Measurements from ENCODE around the gene OGFOD2.

DNA sequence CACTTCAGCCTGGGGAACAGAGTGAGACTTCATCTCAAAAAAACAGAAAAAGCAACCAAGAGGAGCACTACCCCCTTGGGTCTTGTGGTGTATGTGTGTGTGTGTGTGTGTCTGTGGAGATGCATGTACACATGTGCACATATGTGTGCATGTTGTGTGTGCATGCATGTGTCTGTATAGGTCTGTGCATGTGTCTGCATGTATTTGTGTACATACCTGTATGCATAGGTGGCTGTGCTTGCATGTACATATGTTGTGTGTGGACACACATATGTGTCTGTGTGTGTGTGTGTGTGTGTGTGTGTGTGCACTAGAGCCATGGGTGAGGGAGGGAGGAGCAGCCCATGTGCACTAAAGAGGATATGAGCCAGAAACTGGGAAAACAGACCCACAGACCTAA is 54.5 kb downstream of the OGFOD2 start:
- no peak for TF ChIP-seq POLR2A (IDR thresholded peaks at IDR 0.05)
- TF ChIP-seq, protein P1, sequence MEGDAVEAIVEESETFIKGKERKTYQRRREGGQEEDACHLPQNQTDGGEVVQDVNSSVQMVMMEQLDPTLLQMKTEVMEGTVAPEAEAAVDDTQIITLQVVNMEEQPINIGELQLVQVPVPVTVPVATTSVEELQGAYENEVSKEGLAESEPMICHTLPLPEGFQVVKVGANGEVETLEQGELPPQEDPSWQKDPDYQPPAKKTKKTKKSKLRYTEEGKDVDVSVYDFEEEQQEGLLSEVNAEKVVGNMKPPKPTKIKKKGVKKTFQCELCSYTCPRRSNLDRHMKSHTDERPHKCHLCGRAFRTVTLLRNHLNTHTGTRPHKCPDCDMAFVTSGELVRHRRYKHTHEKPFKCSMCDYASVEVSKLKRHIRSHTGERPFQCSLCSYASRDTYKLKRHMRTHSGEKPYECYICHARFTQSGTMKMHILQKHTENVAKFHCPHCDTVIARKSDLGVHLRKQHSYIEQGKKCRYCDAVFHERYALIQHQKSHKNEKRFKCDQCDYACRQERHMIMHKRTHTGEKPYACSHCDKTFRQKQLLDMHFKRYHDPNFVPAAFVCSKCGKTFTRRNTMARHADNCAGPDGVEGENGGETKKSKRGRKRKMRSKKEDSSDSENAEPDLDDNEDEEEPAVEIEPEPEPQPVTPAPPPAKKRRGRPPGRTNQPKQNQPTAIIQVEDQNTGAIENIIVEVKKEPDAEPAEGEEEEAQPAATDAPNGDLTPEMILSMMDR (IDR thresholded peaks at IDR 0.05), result no peak
